ENCODE measurements around the gene EHMT1.

DNA sequence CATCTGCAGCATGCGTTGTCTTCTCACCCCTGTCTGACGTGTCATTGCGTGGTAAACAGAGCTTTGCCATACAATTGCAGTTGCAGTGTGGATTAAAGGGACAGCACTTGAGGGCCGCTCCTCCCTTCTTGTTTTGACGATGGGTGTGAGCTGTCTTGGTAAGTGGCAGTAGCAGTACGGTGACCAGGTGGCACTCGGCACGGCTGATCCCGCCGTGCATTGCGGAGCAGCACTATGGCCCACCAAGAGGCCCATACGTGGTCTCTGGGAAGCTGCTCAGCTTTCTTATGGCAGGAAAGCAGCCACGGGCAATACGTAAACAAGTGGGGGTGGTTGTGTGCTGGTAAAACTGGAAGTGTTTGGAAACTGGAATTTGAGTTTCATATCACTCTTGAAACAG is 25.1 kb downstream of the EHMT1 start:
- TF ChIP-seq, protein P1, sequence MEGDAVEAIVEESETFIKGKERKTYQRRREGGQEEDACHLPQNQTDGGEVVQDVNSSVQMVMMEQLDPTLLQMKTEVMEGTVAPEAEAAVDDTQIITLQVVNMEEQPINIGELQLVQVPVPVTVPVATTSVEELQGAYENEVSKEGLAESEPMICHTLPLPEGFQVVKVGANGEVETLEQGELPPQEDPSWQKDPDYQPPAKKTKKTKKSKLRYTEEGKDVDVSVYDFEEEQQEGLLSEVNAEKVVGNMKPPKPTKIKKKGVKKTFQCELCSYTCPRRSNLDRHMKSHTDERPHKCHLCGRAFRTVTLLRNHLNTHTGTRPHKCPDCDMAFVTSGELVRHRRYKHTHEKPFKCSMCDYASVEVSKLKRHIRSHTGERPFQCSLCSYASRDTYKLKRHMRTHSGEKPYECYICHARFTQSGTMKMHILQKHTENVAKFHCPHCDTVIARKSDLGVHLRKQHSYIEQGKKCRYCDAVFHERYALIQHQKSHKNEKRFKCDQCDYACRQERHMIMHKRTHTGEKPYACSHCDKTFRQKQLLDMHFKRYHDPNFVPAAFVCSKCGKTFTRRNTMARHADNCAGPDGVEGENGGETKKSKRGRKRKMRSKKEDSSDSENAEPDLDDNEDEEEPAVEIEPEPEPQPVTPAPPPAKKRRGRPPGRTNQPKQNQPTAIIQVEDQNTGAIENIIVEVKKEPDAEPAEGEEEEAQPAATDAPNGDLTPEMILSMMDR (IDR thresholded peaks at IDR 0.05; ENCODE audit: insufficient read depth, low read depth, low read length): no peak
- no peak for TF ChIP-seq EZH2 (IDR thresholded peaks at IDR 0.05; ENCODE audit: insufficient read depth, low read length)

Data from astrocyte (in vitro differentiated cells and primary cell).